Caco-2 (cell line): ENCODE data around the gene PAK3. TPM values are rescaled to one million over a fixed set of nuclear protein-coding genes. Genes with fewer than 3 reads are reported as not detected.

Experiments
- BruUV-seq: library from RNA; stranded (reverse); fragments of 400-500 nt; replicated peaks from 2 replicates; lab custom pipeline; 2021; lab: Mats Ljungman, UMichigan
- CTCF ChIA-PET: fragments of 300-600 bp; sonication (Branson Sonifier 250); formaldehyde crosslinking; loops from one replicate; lab custom pipeline; 2022; ENCODE audit warnings: antibody characterized with exemption; lab: Charles Lee
- POLR2A ChIA-PET: fragments of 300-600 bp; sonication (Branson Sonifier 250); formaldehyde crosslinking; loops from one replicate; lab custom pipeline; 2022; ENCODE audit warnings: antibody characterized with exemption; lab: Charles Lee
- DNase-seq, 2 experiments: peaks; one replicate each; pipeline versions ENCODE4 v3.0.0 to v3.0.0-alpha.2; 2020 to 2022
- H3K27me3 ChIP-seq: replicated peaks from 2 replicates; pipeline ENCODE4 v1.6.0; 2011; ENCODE audit warnings: low read length; ENCODE audit not compliant: control insufficient read depth, insufficient read depth
- H3K36me3 ChIP-seq: 2 replicates; pipeline ENCODE4 v1.5.1; 2011; ENCODE audit warnings: low read length; ENCODE audit not compliant: control insufficient read depth, insufficient read depth
- H3K4me1 ChIP-seq: fragments of 250-450 bp; sonication (Bioruptor Pico); 2 replicates; pipeline ENCODE4 v1.5.1; 2020; ENCODE audit warnings: mild to moderate bottlenecking
- H3K4me3 ChIP-seq: 2 replicates; pipeline ENCODE4 v1.5.1; 2011; ENCODE audit warnings: low read depth, mild to moderate bottlenecking, control low read depth, low read length
- H3K9me3 ChIP-seq: fragments of 250-450 bp; sonication (Bioruptor Pico); 2 replicates; pipeline ENCODE4 v1.5.1; 2020; ENCODE audit warnings: mild to moderate bottlenecking, moderate library complexity
- H3K27ac Mint-ChIP-seq: one replicate; pipeline ENCODE4 v1.8.0; 2022; ENCODE audit warnings: mixed read lengths; ENCODE audit not compliant: unreplicated experiment
- H3K27me3 Mint-ChIP-seq: one replicate; pipeline ENCODE4 v1.8.0; 2022; ENCODE audit warnings: mixed read lengths; ENCODE audit not compliant: insufficient read depth, unreplicated experiment
- H3K36me3 Mint-ChIP-seq: one replicate; pipeline ENCODE4 v1.8.0; 2022; ENCODE audit warnings: mild to moderate bottlenecking, mixed read lengths; ENCODE audit not compliant: insufficient read depth, unreplicated experiment
- H3K4me1 Mint-ChIP-seq: one replicate; pipeline ENCODE4 v1.8.0; 2022; ENCODE audit warnings: low read depth, mixed read lengths; ENCODE audit not compliant: unreplicated experiment
- H3K4me3 Mint-ChIP-seq: one replicate; pipeline ENCODE4 v1.8.0; 2022; ENCODE audit warnings: mild to moderate bottlenecking, moderate library complexity, mixed read lengths; ENCODE audit not compliant: unreplicated experiment
- H3K9me3 Mint-ChIP-seq: one replicate; pipeline ENCODE4 v1.8.0; 2022; ENCODE audit warnings: mixed read lengths; ENCODE audit not compliant: unreplicated experiment
- intact Hi-C: fragments of 100-400 bp; cut with micrococcal nuclease; formaldehyde crosslinking; loops from one replicate; pipeline ENCODE4 v1.10.0; 2022; ENCODE audit not compliant: unreplicated experiment
- total RNA-seq: library from RNA; stranded (reverse); gene quantifications from 2 replicates; pipeline ENCODE4 v1.2.3, GENCODE V29; 2022
- TF ChIP-seq, protein P1 (sequence below), 2 experiments: fragments of 200-600 bp in 1 of 2; IDR thresholded peaks; 1 replicate in 1 of 2; 2 replicates in 1 of 2; pipeline versions ENCODE4 v1.5.1 to v1.8.0; 2011 to 2022; ENCODE audit warnings: antibody characterized with exemption in 1 of 2, control low read depth in 1 of 2, inconsistent platforms in 1 of 2, low read depth in 1 of 2, low read length in 1 of 2, mild to moderate bottlenecking in 1 of 2, moderate library complexity in 1 of 2; ENCODE audit not compliant: insufficient read depth in 1 of 2, severe bottlenecking in 1 of 2, unreplicated experiment in 1 of 2

The PAK3 gene
- total RNA-seq, 1 experiment from 2014 or later = not detected

DNA sequence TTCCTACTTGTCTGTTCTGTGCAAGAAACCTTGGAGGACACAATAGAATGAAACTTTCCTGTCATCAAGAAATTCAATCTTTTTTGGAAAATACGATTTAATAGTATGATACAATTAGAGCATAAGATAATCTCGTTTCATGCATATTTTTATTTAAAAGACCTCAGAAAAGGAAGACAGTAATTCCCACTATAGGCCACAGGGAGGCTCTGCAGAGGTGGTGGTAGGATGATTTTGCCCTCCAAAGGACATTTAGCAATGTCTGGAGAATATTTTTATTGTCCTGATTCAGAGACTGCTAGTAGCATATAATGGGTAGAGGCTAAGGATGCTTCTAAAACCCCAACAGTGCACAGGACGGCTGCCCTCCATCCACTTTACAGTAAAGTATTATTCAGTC, 68.7 kb downstream of the PAK3 start:
- H3K4me3 Mint-ChIP-seq = no peak overlapping the region
- BruUV-seq = no TSS peak
- no peaks in the 10 kb centered on the region for H3K4me1 Mint-ChIP-seq

DNA sequence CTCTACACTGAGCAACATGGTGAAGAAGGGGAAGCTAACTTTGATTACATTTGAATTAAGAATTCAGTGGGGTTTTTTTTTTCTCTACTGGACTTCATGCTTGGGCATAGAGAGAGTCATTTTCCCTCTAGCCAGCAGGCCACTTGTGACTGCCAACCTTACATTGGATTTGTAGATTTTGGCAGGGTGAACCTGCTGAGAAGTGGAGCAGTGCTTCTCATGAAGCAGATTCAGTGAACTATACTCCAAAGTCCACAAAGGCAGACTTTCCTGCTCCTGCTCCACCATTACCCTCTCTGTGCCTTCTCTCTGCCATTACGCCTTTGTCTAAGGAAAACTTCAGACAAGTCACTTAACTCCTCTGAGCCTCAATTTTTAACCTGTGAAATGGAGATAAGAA, 69.9 kb downstream of the PAK3 start:
- Mint-ChIP-seq H3K4me3 (no peak overlapping the region), H3K36me3 (no peaks in the 10 kb centered on the region), H3K4me1 (no peaks in the 10 kb centered on the region), H3K27ac (no peak overlapping the region), H3K9me3 (no peaks in the 10 kb centered on the region), H3K27me3 (peaks cover 6% of the 10 kb centered on the region)
- Histone ChIP-seq H3K36me3 (no peaks in the 10 kb centered on the region), H3K9me3 (no peaks in the 10 kb centered on the region), H3K4me1 (no peaks in the 10 kb centered on the region), H3K27me3 (no peaks in the 10 kb centered on the region), H3K4me3 (no peak overlapping the region)
- POLR2A ChIA-PET = no interaction called here
- no TSS peak for BruUV-seq
- DNase-seq = no peak
- CTCF ChIA-PET = no interaction called here
- TF ChIP-seq, protein P1, sequence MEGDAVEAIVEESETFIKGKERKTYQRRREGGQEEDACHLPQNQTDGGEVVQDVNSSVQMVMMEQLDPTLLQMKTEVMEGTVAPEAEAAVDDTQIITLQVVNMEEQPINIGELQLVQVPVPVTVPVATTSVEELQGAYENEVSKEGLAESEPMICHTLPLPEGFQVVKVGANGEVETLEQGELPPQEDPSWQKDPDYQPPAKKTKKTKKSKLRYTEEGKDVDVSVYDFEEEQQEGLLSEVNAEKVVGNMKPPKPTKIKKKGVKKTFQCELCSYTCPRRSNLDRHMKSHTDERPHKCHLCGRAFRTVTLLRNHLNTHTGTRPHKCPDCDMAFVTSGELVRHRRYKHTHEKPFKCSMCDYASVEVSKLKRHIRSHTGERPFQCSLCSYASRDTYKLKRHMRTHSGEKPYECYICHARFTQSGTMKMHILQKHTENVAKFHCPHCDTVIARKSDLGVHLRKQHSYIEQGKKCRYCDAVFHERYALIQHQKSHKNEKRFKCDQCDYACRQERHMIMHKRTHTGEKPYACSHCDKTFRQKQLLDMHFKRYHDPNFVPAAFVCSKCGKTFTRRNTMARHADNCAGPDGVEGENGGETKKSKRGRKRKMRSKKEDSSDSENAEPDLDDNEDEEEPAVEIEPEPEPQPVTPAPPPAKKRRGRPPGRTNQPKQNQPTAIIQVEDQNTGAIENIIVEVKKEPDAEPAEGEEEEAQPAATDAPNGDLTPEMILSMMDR (IDR thresholded peaks at IDR 0.05; ENCODE audit: insufficient read depth in 1 of 2, low read depth in 1 of 2, low read length in 1 of 2, severe bottlenecking in 1 of 2, unreplicated experiment in 1 of 2) = no peak
- intact Hi-C loops = no loop called here

More for the DNA sequence above, 68.7 kb downstream of the PAK3 start:
- H3K27me3 ChIP-seq = no peaks in the 10 kb centered on the region
- POLR2A ChIA-PET = no interaction called here
- no peak for DNase-seq
- H3K9me3 ChIP-seq = no peaks in the 10 kb centered on the region
- no peak overlapping the region for H3K4me3 ChIP-seq
- Mint-ChIP-seq H3K36me3 (no peaks in the 10 kb centered on the region), H3K27ac (no peak overlapping the region), H3K9me3 (no peaks in the 10 kb centered on the region), H3K27me3 (peaks cover 6% of the 10 kb centered on the region)
- no peaks in the 10 kb centered on the region for H3K4me1 ChIP-seq
- no peaks in the 10 kb centered on the region for H3K36me3 ChIP-seq
- CTCF ChIA-PET = no interaction called here
- intact Hi-C loops = loop anchor here (1.0 kb wide), 1 partner anchor 80 kb away; no protein-coding TSS in a partner anchor
- TF ChIP-seq, protein P1 (IDR thresholded peaks at IDR 0.05; ENCODE audit: insufficient read depth in 1 of 2, low read depth in 1 of 2, low read length in 1 of 2, severe bottlenecking in 1 of 2, unreplicated experiment in 1 of 2) = peak in 1 of 2 experiments; percentile 15

DNA sequence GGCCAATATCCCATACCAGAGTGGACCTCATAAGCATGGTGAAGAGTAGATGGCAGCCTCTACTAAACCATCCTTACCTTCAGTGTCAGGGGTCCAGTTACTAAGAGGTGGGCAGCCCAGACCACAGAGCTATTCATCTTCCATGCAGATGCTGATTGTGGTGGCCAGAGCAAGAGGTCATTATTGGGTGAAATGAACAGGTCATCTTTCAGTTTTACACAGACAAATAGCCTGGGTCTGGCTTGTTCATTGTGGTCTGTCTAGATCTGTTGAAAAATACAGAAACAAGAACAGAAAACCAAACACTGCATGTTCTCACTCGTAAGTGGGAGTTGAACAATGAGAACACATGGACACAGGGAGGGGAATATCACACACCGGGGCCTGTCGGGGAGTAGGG, 71.3 kb downstream of the PAK3 start:
- intact Hi-C loops = no loop called here
- no peaks in the 10 kb centered on the region for H3K9me3 ChIP-seq

More for the DNA sequence above, 71.3 kb downstream of the PAK3 start:
- Mint-ChIP-seq H3K4me3 (no peak overlapping the region), H3K27me3 (peaks cover 6% of the 10 kb centered on the region), H3K27ac (no peak overlapping the region), H3K4me1 (no peaks in the 10 kb centered on the region), H3K9me3 (no peaks in the 10 kb centered on the region), H3K36me3 (no peaks in the 10 kb centered on the region)
- TF ChIP-seq, protein P1 (IDR thresholded peaks at IDR 0.05; ENCODE audit: insufficient read depth in 1 of 2, low read depth in 1 of 2, low read length in 1 of 2, severe bottlenecking in 1 of 2, unreplicated experiment in 1 of 2) = no peak
- ChIA-PET POLR2A (no interaction called here), CTCF (no interaction called here)
- Histone ChIP-seq H3K4me3 (no peak overlapping the region), H3K27me3 (no peaks in the 10 kb centered on the region), H3K36me3 (no peaks in the 10 kb centered on the region), H3K4me1 (no peaks in the 10 kb centered on the region)
- no TSS peak for BruUV-seq
- DNase-seq = no peak
